AG09319 (cell line): ENCODE data around the gene BORA.
"Not testable (repeated sequence)": the region's sequence is repeated elsewhere in the genome, so short reads cannot be mapped to it uniquely, and the experiment has no call there.

ENCODE experiments used
- DNase-seq: peaks from one replicate; pipeline ENCODE4 v3.0.0-alpha.2; 2010; ENCODE audit warnings: low read depth; ENCODE audit errors: extremely low read depth
- TF ChIP-seq, protein P1 (sequence below): IDR thresholded peaks from 2 replicates; pipeline ENCODE4 v1.5.1; 2011; ENCODE audit warnings: low read depth, mild to moderate bottlenecking, inconsistent platforms, low read length, moderate library complexity

The BORA gene

GRCh38 chr13:72763411-72763810, 35.7 kb downstream of the BORA start:
- DNase-seq = no peak
- TF ChIP-seq, protein P1, sequence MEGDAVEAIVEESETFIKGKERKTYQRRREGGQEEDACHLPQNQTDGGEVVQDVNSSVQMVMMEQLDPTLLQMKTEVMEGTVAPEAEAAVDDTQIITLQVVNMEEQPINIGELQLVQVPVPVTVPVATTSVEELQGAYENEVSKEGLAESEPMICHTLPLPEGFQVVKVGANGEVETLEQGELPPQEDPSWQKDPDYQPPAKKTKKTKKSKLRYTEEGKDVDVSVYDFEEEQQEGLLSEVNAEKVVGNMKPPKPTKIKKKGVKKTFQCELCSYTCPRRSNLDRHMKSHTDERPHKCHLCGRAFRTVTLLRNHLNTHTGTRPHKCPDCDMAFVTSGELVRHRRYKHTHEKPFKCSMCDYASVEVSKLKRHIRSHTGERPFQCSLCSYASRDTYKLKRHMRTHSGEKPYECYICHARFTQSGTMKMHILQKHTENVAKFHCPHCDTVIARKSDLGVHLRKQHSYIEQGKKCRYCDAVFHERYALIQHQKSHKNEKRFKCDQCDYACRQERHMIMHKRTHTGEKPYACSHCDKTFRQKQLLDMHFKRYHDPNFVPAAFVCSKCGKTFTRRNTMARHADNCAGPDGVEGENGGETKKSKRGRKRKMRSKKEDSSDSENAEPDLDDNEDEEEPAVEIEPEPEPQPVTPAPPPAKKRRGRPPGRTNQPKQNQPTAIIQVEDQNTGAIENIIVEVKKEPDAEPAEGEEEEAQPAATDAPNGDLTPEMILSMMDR = no peak

GRCh38 chr13:72774019-72774418, 46.3 kb downstream of the BORA start:
- no peak for DNase-seq
- TF ChIP-seq, protein P1 = no peak

DNA sequence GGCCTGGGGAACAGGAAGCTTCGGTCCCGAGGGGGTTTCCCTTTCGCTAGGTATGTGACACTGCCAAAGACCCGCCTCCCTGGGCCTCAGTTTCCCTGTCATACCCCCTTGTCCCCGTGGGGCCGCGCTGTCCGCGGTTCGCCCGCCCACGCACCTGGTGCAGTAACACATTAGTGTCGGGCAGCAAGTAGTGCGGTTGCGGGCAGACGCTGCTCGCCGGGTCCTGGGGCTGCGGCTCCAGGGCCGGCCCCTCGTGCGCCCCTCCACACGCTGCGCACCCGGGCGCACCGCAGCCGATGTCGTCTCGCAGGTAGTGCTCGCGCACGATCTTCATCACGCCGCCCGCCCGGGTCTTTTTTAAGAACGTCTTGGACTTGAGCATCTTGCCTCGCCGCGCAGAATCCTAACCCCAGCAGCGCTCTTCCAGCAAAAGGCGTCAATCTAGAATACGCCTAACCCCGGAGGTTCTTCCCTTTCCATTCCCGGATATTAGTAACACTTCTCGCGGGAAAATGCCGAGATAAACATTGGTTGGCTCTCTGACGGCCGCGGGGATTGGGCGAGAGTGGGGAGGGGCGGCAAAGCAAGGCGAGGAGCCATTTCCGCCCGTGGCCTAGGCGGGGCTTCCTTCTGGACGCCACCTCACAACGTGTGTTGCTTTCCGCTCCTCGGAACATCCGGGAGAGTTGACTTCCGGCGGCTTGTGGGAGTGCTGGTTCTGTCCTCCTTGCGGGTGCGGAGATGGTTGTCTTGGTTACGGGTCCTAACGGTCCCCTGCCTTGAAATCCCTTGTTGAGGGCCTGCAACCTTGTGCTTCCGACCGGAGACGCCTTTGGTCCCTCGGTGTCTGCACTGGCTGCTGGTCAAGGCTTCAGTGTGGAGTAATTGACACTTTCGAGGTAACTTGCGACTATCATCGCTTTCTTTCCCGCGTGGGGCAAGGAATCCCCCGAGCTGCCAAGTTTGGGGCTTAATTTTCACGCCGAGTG, 54.0 kb downstream of the BORA start, which contains the start of the genes DIS3 and PIBF1:
DIS3 (minus strand) TSS at position 450 of the 989 bp plus-strand sequence; CDS start at position 382, 68 bp downstream.
PIBF1 (plus strand) TSS at position 683 of the 989 bp plus-strand sequence. CDS start 1,337 bp downstream, outside the sequence.
- peak; percentile 91 for DNase-seq
- TF ChIP-seq, protein P1 = peak; percentile 1; the same call in 1 of the 2 replicates

GRCh38 chr13:72782717-72783116, 55.0 kb downstream of the BORA start:
- DNase-seq = no peak
- TF ChIP-seq, protein P1 = no peak

DNA sequence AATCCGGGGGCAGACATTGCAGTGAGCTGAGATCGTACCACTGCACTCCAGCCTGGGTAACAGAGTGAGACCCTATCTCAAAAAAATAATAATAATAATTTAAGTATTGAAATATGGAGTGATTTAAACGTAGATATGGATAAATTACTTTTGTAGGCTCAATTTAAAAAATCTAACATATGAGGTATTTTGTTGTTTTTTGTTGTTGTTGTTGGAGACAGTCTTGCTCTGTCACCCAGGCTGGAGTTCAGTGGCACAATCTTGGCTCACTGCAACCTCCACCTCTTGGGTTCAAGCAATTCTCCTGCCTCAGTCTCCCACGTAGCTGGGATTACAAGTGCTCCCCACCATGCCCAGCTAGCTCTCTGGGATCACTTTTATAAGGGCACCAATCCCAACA, 57.0 kb downstream of the BORA start:
- not testable (repeated sequence) for DNase-seq

DNA sequence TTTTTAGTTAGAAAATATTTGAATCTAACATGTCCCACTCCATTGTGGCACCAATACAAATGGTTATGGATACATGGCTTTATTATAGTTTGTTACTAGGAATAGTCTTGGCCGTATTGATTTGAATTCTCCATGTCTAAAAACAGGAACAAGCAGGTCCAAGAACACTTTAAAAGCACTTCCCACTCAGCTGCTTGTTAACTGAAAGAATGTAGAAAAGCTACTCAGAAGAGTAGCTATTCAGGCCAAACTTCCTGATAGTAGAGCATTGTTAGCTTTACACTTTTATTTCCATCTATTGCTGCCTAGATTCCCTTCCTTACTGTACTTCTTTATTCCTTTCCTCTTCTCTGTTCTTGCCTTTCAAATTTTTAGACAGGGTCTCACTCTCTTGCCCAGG, 61.1 kb downstream of the BORA start:
- TF ChIP-seq, protein P1 = no peak
- no peak for DNase-seq

GRCh38 chr13:72792640-72793039, 64.9 kb downstream of the BORA start:
- TF ChIP-seq, protein P1 = no peak
- no peak for DNase-seq
